PC-9 (cell line): Measurements from ENCODE around the gene SIGLECL1.

Experiments used
- CTCF ChIP-seq: fragments of 200-600 bp; sonication (generic); conservative IDR thresholded peaks from 2 replicates; pipeline ENCODE4 v1.6.1; 2017; ENCODE audit warnings: mixed run types, antibody characterized with exemption, mild to moderate bottlenecking, moderate library complexity
- EZH2 ChIP-seq: fragments of 200-600 bp; sonication (generic); IDR thresholded peaks from 2 replicates; pipeline ENCODE4 v1.8.0; 2017; ENCODE audit warnings: antibody characterized with exemption, low read depth

GRCh38 chr19:51311351-51312257 is 60.7 kb downstream of the SIGLECL1 start, which contains the start of gene IGLON5:
- TF ChIP-seq CTCF (no peak), EZH2 (no peak)
